Measurements from ENCODE around the gene UNC80.

UNC80 gene

GRCh38 chr2:209808521-209808920 is 36.9 kb downstream of the UNC80 start:
- DNase-seq: no peak

DNA sequence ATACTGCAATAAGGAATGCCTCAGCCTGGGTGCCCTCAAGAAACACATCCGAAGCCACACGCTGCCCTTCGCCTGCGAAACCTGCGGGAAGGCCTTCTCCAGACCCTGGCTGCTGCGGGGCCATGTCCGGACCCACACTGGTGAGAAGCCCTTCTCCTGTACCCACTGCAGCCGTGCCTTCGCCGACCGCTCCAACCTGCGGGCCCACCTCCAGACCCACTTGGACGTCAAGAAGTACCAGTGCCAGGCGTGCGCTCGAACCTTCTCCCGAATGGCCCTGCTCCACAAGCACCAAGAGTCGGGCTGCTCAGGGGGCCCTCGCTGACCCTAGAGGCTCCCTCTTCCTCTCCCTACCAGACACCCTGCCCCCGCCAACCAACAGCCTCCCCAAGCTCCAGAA is 37.6 kb downstream of the UNC80 start:
- no peak for DNase-seq

GRCh38 chr2:209817844-209818271 is 46.2 kb downstream of the UNC80 start:
- DNase-seq: no peak

DNA sequence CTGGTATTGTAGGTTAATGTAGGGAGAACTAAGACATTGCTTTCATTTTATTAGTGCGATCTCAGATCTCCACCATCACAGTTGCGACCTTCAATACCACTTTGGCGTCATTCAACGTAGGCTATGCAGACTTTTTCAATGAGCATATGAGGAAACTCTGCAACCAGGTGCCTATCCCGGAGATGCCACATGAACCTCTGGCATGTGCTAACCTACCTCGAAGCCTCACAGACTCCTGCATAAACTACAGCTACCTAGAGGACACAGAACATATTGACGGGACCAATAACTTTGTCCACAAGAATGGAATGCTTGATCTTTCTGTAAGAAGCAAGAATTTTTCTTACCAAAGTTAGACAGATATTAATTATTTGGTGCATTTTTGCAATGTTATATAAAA is 47.3 kb downstream of the UNC80 start:
- no peak for DNase-seq

DNA sequence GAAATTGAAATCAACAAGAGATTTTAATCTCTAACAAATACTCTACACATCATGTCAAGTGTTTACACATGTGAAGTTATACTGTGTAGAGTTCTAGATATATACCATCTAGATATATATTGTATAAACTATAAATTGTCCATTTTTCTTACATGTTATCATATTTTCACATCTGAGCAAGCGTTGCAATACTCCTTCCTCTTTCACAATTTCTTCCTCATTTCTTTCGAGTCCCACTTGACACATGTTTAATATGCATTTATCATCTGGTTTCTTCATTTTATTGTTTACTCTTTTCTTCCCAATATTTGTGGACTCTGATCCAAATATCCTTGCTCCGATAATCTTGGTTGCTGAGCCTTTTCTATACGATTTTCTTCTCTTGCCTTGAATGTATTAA is 50.2 kb downstream of the UNC80 start:
- no peak for DNase-seq

DNA sequence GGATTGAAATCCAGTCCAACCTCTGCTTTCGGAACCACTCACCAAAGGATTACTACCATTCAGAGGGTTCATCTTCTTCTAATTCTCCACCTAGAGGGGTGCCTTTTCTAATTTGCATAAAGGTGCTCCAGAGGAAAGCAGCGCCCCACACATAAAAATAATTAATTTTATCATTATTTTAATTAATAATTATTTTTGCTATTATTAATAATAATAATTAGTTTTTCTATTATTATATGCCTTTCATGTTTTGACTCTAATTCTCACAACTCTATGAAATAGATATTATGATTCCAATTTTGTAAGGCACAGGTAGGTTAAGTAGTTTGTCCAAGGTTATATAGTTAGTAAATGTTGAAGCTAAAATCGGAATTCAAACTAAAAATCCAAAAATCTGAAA is 51.9 kb downstream of the UNC80 start:
- no peak for DNase-seq

DNA sequence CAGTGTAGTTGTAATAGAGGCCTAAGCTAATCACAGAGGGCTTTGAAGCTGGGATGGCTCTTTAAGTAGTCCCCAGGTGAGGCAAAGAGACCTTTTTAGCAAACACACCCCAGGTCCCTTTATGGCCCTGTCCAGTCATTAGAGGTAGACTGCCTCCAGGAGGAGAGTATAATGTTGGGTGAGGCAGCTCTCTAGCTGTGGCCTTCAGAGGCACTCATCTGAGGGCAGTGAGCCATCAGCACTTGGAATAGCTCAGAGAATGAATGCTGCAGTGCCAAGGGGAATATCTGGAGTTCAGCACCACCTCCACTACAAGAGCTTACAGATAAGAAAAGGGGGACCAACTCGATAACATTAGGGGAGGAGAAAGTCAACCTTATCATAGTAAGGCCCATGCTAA is 52.8 kb downstream of the UNC80 start:
- no peak for DNase-seq

- no peak for DNase-seq
Measured at GRCh38 chr2:209830722-209831465, 59.3 kb downstream of the UNC80 start.

DNA sequence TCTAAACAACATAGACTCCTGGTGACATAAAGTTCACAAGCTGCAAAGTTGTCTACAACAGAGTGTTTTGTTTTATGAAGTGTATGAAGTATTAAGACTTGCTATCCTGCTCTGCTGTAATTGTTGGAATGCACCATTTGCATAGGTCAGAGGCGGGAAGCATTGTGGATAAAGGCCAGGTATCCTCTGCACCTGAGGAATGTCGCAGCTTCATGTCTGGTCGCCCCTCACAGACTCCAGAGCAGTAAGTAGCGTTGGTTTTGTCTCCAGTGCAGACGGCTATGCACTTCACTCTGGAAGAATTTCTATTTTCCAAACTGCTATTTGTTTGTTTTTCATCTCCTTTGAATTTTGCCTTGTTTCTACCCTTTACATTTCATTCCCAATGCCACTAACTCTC is 63.1 kb downstream of the UNC80 start:
- no peak for DNase-seq

DNA sequence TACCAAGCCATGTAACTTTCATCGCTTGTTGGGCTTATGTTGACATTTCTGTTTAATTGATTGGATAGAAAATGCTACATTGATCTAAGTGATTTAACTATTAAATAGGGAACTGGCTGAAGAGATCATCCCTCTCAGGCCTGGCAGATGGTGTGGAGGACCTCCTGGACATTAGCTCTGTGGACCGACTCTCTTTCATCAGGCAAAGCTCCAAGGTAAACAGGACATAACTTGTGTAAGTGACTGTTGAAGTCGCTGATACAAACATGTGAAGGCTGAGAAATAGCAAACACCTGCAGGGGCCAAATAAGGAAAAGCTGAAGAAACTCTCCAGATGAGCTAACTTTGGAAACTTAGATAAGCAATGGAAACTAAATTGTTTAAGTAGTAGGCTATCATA is 68.8 kb downstream of the UNC80 start:
- DNase-seq: no peak

- DNase-seq: no peak
Measured at GRCh38 chr2:209845666-209846065, 74.0 kb downstream of the UNC80 start.

DNA sequence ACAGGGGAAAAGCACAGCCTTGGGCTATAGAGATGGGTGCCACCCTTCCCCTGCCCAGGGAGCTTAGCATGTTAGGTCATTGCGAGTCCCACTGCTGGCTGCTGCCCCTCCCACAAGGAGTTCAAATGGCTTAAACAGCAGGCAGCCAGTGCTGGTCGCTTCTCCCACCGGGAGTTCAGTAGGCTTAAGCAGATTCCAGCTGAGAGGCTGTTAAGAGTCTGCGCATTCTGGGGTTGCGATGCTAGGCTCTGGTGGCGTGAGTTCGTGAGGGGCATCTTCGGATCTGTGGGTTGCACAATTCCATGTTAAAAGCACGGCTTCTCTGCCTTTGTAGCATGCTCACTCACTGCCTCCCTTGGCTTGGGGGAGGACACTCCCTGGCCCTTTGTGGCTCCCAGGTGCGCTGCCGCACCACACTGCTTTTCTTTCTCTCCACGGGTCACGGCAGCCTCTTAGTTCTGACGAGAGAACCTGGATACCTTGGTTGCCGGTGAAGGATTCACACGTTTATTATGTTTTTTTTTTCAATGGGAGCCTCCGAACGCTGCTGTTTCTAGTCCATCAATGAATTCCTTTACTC is 93.2 kb downstream of the UNC80 start:
- no peak for DNase-seq

GRCh38 chr2:209868271-209868994 is 96.8 kb downstream of the UNC80 start:
- no peak for DNase-seq

GRCh38 chr2:209870067-209870466 is 98.4 kb downstream of the UNC80 start:
- no peak for DNase-seq

- no peak for DNase-seq
Measured at GRCh38 chr2:209872675-209873074, 101.0 kb downstream of the UNC80 start.

GRCh38 chr2:209875270-209875669 is 103.6 kb downstream of the UNC80 start:
- DNase-seq: no peak

DNA sequence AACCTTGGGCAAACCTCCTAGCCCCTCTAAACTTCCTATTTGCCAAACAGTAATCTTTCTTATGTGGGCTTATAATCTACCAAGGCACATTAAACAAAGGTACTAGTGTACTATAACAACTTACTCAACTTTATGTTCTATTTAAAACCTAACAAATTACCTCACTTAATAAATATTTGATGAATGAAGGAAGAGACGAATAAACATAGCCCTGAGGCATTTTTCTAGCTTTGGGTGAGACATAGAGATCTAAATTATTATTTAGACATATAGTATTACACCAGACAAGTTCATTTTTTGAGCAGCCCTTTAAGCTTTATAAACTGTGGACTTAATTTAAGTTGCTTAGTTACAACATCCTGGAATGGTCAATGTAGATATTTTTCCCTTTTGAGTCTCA is 104.6 kb downstream of the UNC80 start:
- no peak for DNase-seq

DNA sequence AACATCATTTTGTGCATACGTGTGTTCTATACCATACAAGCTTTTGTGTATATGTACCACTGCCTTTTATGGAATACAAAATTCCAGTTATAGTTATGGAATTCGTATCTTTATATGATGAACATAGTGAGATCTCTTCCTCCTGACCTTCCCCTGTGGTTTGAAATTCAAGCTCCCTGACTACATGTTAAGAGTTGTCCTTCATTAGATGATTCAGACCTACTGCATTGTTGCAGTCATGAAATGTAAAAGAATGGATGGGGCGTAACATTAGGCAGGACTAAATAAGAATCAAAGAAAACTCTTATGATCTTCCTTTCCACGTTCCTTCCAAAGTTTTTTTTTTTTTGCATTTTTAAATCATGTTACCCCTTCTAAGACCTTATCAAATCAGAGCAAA is 107.1 kb downstream of the UNC80 start:
- DNase-seq: no peak

GRCh38 chr2:209900638-209901037 is 129.0 kb downstream of the UNC80 start:
- DNase-seq: no peak

- no peak for DNase-seq
Measured at GRCh38 chr2:209901172-209901571, 129.5 kb downstream of the UNC80 start.

- DNase-seq: no peak
Measured at GRCh38 chr2:209905691-209906090, 134.1 kb downstream of the UNC80 start.

GRCh38 chr2:209907746-209908145 is 136.1 kb downstream of the UNC80 start:
- no peak for DNase-seq

DNA sequence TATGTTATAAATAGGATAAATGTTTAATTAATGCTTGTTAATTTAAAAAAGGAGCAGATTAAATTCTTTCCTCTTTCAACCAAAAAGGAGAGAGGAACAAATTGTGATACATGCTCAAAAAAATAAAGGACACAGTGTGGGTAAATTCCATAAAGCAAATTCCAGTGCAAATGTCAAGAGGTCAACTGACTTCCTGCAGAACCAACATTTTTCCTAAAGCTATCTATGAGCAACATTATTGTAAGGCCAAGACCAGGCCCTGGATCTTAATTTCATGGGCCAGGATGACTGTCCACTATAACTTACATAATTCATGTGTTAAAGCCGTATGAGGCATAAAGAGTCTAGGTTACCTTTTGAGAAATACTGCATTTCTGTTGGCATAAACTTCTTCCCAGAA is 136.9 kb downstream of the UNC80 start:
- no peak for DNase-seq

DNA sequence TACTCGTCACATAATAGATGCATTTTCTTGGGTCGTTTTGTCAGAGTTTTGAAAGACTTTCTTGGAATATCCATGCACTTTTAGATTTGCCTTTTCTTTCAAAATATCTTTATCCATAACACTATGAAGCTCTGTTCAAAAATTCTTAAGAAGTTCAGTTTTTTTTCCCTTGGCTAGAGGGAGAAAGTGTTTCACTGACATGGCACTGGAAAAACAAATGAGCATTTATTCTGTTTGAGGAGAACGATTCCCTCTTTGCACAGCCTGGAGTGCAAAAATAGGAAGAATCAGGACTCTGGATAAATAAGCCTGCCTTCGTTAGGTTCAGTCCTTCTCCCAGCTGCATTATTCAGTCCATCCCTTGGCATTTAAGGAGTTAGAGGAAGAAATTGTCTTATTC is 139.9 kb downstream of the UNC80 start:
- DNase-seq: no peak

Measured in CD4-positive, alpha-beta T cell treated with Interleukin-17A for 4 hours (primary cell).